ENCODE results near the gene RAB27A. TPM values are rescaled to one million over a fixed set of nuclear protein-coding genes. Genes with fewer than 3 reads are reported as not detected.

Gene RAB27A
- total and polyA plus RNA-seq, 2 donors (not counting 3 experiments of a cell fraction or from before 2014, with no cell fraction given): 7.3 to 30.9 TPM

GRCh38 chr15:55168350-55168974 lies 121.2 kb downstream of the RAB27A start:
- H3K27ac ChIP-seq (ENCODE audit: insufficient read depth, low read depth, low read length): no peak overlapping the region

More at GRCh38 chr15:55168350-55168974, 121.2 kb downstream of the RAB27A start:
- H3K9ac ChIP-seq (replicated peaks; ENCODE audit: extremely low read depth, insufficient read depth, low read length): no peak overlapping the region
- ChIA-PET POLR2A (no interaction called here), CTCF (interaction anchor here (0.6 to 1.9 kb wide), 8 partner anchors 9 to 271 kb away, joined by 3 to 13 read pairs (median 4); partner anchors contain the start of genes CCPG1, PIERCE2, PIGB and PIGBOS1)
- dilution Hi-C loops (cut with MboI; ENCODE audit: extremely low pct_ligation_motif_present, low sequenced_read_pairs): no loop called here
- BruUV-seq (replicated peaks): no TSS peak
- H3K36me3 ChIP-seq (ENCODE audit: control insufficient read depth in 2 of 2, extremely low read depth in 1 of 2, insufficient read depth in 2 of 2, low read length in 2 of 2): no peaks in the 10 kb centered on the region
- peak; percentile 71 for FAIRE-seq
- H4K20me1 ChIP-seq (replicated peaks; ENCODE audit: control insufficient read depth, extremely low read depth, insufficient read depth, low read length): no peaks in the 10 kb centered on the region
- no peaks in the 10 kb centered on the region for H3K79me2 ChIP-seq (ENCODE audit: control insufficient read depth, insufficient read depth, low read length)
- H3K9me3 ChIP-seq (replicated peaks; ENCODE audit: control insufficient read depth, insufficient read depth, low read length): no peaks in the 10 kb centered on the region
- H3K9me1 ChIP-seq (replicated peaks; ENCODE audit: control insufficient read depth, extremely low read depth, insufficient read depth, low read length): no peaks in the 10 kb centered on the region
- TF ChIP-seq, protein P1, sequence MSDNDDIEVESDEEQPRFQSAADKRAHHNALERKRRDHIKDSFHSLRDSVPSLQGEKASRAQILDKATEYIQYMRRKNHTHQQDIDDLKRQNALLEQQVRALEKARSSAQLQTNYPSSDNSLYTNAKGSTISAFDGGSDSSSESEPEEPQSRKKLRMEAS (IDR thresholded peaks at IDR 0.05; ENCODE audit: insufficient read depth, insufficient read length): no peak
- TF ChIP-seq, protein P2, sequence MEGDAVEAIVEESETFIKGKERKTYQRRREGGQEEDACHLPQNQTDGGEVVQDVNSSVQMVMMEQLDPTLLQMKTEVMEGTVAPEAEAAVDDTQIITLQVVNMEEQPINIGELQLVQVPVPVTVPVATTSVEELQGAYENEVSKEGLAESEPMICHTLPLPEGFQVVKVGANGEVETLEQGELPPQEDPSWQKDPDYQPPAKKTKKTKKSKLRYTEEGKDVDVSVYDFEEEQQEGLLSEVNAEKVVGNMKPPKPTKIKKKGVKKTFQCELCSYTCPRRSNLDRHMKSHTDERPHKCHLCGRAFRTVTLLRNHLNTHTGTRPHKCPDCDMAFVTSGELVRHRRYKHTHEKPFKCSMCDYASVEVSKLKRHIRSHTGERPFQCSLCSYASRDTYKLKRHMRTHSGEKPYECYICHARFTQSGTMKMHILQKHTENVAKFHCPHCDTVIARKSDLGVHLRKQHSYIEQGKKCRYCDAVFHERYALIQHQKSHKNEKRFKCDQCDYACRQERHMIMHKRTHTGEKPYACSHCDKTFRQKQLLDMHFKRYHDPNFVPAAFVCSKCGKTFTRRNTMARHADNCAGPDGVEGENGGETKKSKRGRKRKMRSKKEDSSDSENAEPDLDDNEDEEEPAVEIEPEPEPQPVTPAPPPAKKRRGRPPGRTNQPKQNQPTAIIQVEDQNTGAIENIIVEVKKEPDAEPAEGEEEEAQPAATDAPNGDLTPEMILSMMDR (IDR thresholded peaks at IDR 0.05; ENCODE audit: extremely low read depth in 1 of 2, insufficient read depth in 1 of 2, low read depth in 1 of 2, low read length in 2 of 2): peak; percentile 74 to 81
- no peak for TF ChIP-seq FOS (IDR thresholded peaks at IDR 0.05; ENCODE audit: borderline replicate concordance, insufficient read depth, low read length)
- H3K4me3 ChIP-seq (replicated peaks in 1 of 3; ENCODE audit: insufficient read depth in 1 of 3, low read depth in 1 of 3, low read length in 3 of 3): no peak overlapping the region
- no peaks in the 10 kb centered on the region for H3K27me3 ChIP-seq (ENCODE audit: control insufficient read depth in 2 of 2, insufficient read depth in 2 of 2, low read length in 2 of 2)
- intact Hi-C loops (cut with micrococcal nuclease): loop anchor here (1.0 to 2.0 kb wide), 2 partner anchors 122 to 1086 kb away; no protein-coding TSS in a partner anchor
- H2AFZ ChIP-seq (ENCODE audit: low read depth, low read length): no peak overlapping the region
- H3K4me2 ChIP-seq (ENCODE audit: insufficient read depth, low read length): no peak overlapping the region
- DNase-seq (ENCODE audit: low read depth, low spot score): peak; percentile 77
- H3K4me1 ChIP-seq (ENCODE audit: control insufficient read depth, extremely low read depth, insufficient read depth, low read length): no peaks in the 10 kb centered on the region
